HepG2 (cell line): ENCODE data around the gene SRP68. TPM values are rescaled to one million over a fixed set of nuclear protein-coding genes. Genes with fewer than 3 reads are reported as not detected.
A peak's percentile ranks its signal among the peaks of the same experiment; 100 is the strongest.

Experiments
- FOXO1 ChIP-seq: sonication (generic); formaldehyde crosslinking; IDR thresholded peaks from 2 replicates; pipeline ENCODE4 v1.4.0; 2020; ENCODE audit warnings: missing genetic modification reagents
- GLI4 ChIP-seq: sonication (generic); formaldehyde crosslinking; IDR thresholded peaks from 2 replicates; pipeline ENCODE4 v1.5.1; 2020; ENCODE audit warnings: missing genetic modification reagents, mild to moderate bottlenecking, moderate library complexity, borderline replicate concordance
- HBP1 ChIP-seq: IDR thresholded peaks from 2 replicates; pipeline ENCODE4 v1.6.1; 2016; ENCODE audit warnings: low read depth, control low read depth
- HINFP ChIP-seq: sonication (generic); formaldehyde crosslinking; IDR thresholded peaks from 2 replicates; pipeline ENCODE4 v1.4.0; 2020; ENCODE audit warnings: low read depth, mild to moderate bottlenecking, missing genetic modification reagents
- KAT7 ChIP-seq: IDR thresholded peaks from 2 replicates; pipeline ENCODE4 v1.6.1; 2018; ENCODE audit warnings: borderline replicate concordance, missing compliant biosample characterization
- KMT2A ChIP-seq: sonication (generic); formaldehyde crosslinking; IDR thresholded peaks from 2 replicates; pipeline ENCODE4 v1.4.0; 2020; ENCODE audit warnings: missing genetic modification reagents
- LCORL ChIP-seq, 2 experiments: fragments of 450-650 bp in 1 of 2; sonication (generic) in 1 of 2; formaldehyde crosslinking in 1 of 2; IDR thresholded peaks; 2 replicates each; pipeline versions ENCODE4 v1.5.0 to v1.6.1; 2017 to 2020; ENCODE audit warnings: antibody characterized with exemption in 1 of 2, missing genetic modification reagents in 1 of 2
- MAZ ChIP-seq, 2 experiments: sonication (generic) in 1 of 2; formaldehyde crosslinking in 1 of 2; IDR thresholded peaks; 2 replicates each; pipeline versions ENCODE4 v1.5.0 to v1.6.1; 2012 to 2020; ENCODE audit warnings: low read depth in 2 of 2, mild to moderate bottlenecking in 2 of 2, borderline replicate concordance in 1 of 2, improper control_type of control experiment in 1 of 2, low read length in 1 of 2, missing genetic modification reagents in 1 of 2, moderate library complexity in 1 of 2
- NR1H2 ChIP-seq: sonication (generic); formaldehyde crosslinking; IDR thresholded peaks from 2 replicates; pipeline ENCODE4 v1.8.1; 2022; ENCODE audit warnings: low read depth, missing genetic modification reagents, borderline replicate concordance
- RAD51 ChIP-seq: fragments of 450-650 bp; IDR thresholded peaks from 2 replicates; pipeline ENCODE4 v1.6.1; 2016; ENCODE audit warnings: borderline replicate concordance
- RBFOX2 ChIP-seq: fragments of 200-400 bp; formaldehyde crosslinking; IDR thresholded peaks from 2 replicates; pipeline ENCODE4 v1.6.1; 2017; ENCODE audit warnings: low read depth, mild to moderate bottlenecking, low read length
- RFX3 ChIP-seq: IDR thresholded peaks from 2 replicates; pipeline ENCODE4 v1.6.1; 2016; ENCODE audit warnings: missing biosample characterization, missing genetic modification reagents
- RXRB ChIP-seq: IDR thresholded peaks from 2 replicates; pipeline ENCODE4 v1.6.1; 2016; ENCODE audit warnings: borderline replicate concordance, missing genetic modification reagents, missing compliant biosample characterization
- SMAD1 ChIP-seq: sonication (generic); formaldehyde crosslinking; IDR thresholded peaks from 2 replicates; pipeline ENCODE4 v1.4.0; 2020; ENCODE audit warnings: missing genetic modification reagents, low read depth, mild to moderate bottlenecking, borderline replicate concordance
- TAF15 ChIP-seq: fragments of 200-400 bp; formaldehyde crosslinking; IDR thresholded peaks from one replicate; pipeline ENCODE4 v1.6.1; 2018; ENCODE audit warnings: mild to moderate bottlenecking, low read depth, low read length; ENCODE audit not compliant: poor library complexity, severe bottlenecking
- ZBTB44 ChIP-seq: sonication (generic); formaldehyde crosslinking; IDR thresholded peaks from 2 replicates; pipeline ENCODE4 v1.4.0; 2020; ENCODE audit warnings: missing genetic modification reagents
- ZFP62 ChIP-seq: sonication (generic); formaldehyde crosslinking; IDR thresholded peaks from 2 replicates; pipeline ENCODE4 v1.4.0; 2020; ENCODE audit warnings: missing genetic modification reagents
- ZFY ChIP-seq: sonication (generic); formaldehyde crosslinking; IDR thresholded peaks from 2 replicates; pipeline ENCODE4 v1.4.0; 2020; ENCODE audit warnings: missing genetic modification reagents
- ZNF382 ChIP-seq: sonication (generic); formaldehyde crosslinking; IDR thresholded peaks from 2 replicates; pipeline ENCODE4 v1.5.0; 2020; ENCODE audit warnings: missing genetic modification reagents, mild to moderate bottlenecking, borderline replicate concordance
- ZNF484 ChIP-seq: sonication (generic); formaldehyde crosslinking; IDR thresholded peaks from 2 replicates; pipeline ENCODE4 v1.5.1; 2020; ENCODE audit warnings: mild to moderate bottlenecking, low read depth, missing genetic modification reagents, borderline replicate concordance
- ZNF580 ChIP-seq: IDR thresholded peaks from 2 replicates; pipeline ENCODE4 v1.6.1; 2016; ENCODE audit warnings: low read depth, borderline replicate concordance
- polyA plus RNA-seq, 8 experiments: library from polyadenylated mRNA; depleted of rRNA in 3 of 8; stranded (reverse) in 7 of 8; unstranded in 1 of 8; fragments of >200 nt; fragmentation: Illumina TruSeq in 4 of 8; extraction: Trizol in 4 of 8; gene quantifications; 2 replicates each; pipeline versions ENCODE4 v1.2.1 to v1.2.3, GENCODE V29; 2011 to 2016; ENCODE audit warnings: low read depth in 4 of 8, missing spikeins in 1 of 8, mixed read lengths in 1 of 8; ENCODE audit not compliant: insufficient read depth in 1 of 8
- total RNA-seq, 5 experiments: library from RNA; depleted of rRNA; stranded (reverse); fragments of >200 nt; fragmentation: Illumina TruSeq; extraction: Trizol; gene quantifications; 2 replicates each; pipeline ENCODE4 v1.2.3, GENCODE V29; 2016; ENCODE audit warnings: low read depth in 1 of 5
- TF ChIP-seq, protein P1 (sequence below): sonication (generic); formaldehyde crosslinking; IDR thresholded peaks from 2 replicates; pipeline ENCODE4 v1.4.0; 2020; ENCODE audit warnings: missing genetic modification reagents

SRP68 gene
- total and polyA plus RNA-seq, 2 of the 13 experiments (the other 11 are each of a cell fraction or from before 2014, with no cell fraction given): 39.8 to 74.3 TPM

DNA sequence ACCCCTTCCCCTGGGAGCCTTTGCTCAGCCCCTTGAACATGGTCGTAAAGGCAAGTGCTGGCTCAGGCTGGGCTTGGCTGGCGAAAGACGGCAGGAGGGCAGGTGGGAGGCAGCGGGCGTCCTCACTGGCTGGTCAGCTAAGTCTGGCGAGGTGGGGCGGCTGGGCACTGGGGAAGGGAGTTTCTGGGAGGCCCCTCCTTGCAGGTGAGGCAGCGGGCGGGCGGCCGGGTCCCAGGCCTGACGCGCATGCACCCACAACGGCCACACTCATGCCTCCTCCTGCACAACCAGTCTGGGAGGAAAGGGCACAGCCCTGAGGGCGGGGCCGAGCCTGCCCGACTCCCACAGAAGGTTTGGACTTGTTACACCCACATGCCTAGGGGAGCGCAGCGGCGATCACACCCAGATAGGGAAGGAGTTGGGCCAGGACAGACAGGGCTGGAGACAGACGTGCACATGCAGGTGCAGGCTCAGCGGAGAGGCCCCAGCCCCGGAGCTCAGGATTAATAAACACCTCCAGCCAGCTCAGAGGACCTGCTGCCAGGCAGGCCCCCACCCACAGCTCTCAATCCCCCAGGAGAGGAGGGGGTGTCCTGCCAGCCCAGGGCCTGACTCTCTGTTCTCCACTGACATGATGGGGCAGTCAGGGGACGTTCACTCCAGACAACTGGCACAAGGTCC, 45.0 kb downstream of the SRP68 start, which contains the start of gene EVPL (continued):
- peak; percentile 21; the same call in 1 of the 2 replicates for TF ChIP-seq HINFP (CRISPR knock-in tag)
- TF ChIP-seq, protein P1, sequence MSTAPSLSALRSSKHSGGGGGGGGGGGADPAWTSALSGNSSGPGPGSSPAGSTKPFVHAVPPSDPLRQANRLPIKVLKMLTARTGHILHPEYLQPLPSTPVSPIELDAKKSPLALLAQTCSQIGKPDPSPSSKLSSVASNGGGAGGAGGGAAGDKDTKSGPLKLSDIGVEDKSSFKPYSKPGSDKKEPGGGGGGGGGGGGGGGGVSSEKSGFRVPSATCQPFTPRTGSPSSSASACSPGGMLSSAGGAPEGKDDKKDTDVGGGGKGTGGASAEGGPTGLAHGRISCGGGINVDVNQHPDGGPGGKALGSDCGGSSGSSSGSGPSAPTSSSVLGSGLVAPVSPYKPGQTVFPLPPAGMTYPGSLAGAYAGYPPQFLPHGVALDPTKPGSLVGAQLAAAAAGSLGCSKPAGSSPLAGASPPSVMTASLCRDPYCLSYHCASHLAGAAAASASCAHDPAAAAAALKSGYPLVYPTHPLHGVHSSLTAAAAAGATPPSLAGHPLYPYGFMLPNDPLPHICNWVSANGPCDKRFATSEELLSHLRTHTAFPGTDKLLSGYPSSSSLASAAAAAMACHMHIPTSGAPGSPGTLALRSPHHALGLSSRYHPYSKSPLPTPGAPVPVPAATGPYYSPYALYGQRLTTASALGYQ (CRISPR knock-in tag): no peak
- TF ChIP-seq ZNF382: no peak
- no peak; the same call in 1 of the 2 replicates for TF ChIP-seq KAT7 (CRISPR knock-in tag)
- peak; percentile 71; the same call in 1 of the 2 replicates for TF ChIP-seq SMAD1 (CRISPR knock-in tag)
- no peak for TF ChIP-seq NR1H2
- TF ChIP-seq ZNF484: no peak
- TF ChIP-seq TAF15: no peak
- TF ChIP-seq ZFY (CRISPR knock-in tag): peak; percentile 81
- TF ChIP-seq ZBTB44 (CRISPR knock-in tag): no peak
- no peak for TF ChIP-seq HBP1
- no peak for TF ChIP-seq KMT2A
- TF ChIP-seq RFX3: no peak
- 0 out of 2 replicates have a peak, but pooled peaks have one; percentile 31 for TF ChIP-seq LCORL (IDR thresholded peaks at IDR 0.05)
- TF ChIP-seq LCORL (CRISPR knock-in tag; IDR thresholded peaks at IDR 0.05): no peak; the same call in none of the 2 replicates
- TF ChIP-seq ZFP62 (CRISPR knock-in tag): no peak
- TF ChIP-seq RBFOX2: peak; percentile 78
- no peak for TF ChIP-seq MAZ (IDR thresholded peaks at IDR 0.05; ENCODE audit: borderline replicate concordance, low read depth, low read length)
- peak; percentile 75 for TF ChIP-seq MAZ (CRISPR knock-in tag; IDR thresholded peaks at IDR 0.05; ENCODE audit: low read depth)
- no peak for TF ChIP-seq RAD51
- peak; percentile 15; the same call in 1 of the 2 replicates for TF ChIP-seq RXRB (CRISPR knock-in tag)
- 0 out of 2 replicates have a peak, but pooled peaks have one; percentile 13 for TF ChIP-seq GLI4 (CRISPR knock-in tag)
- TF ChIP-seq ZNF580 (CRISPR knock-in tag): peak; percentile 71; the same call in 1 of the 2 replicates
- TF ChIP-seq FOXO1 (CRISPR knock-in tag): peak; percentile 20; the same call in 1 of the 2 replicates
